Breast epithelium (tissue), 4 donors: ENCODE data around the gene LIME1. TPM values are rescaled to one million over a fixed set of nuclear protein-coding genes. Genes with fewer than 3 reads are reported as not detected.

Source experiments
- DNase-seq, 2 donors: peaks; one replicate each; pipeline ENCODE4 v3.0.0-alpha.2; 2019; ENCODE audit warnings: low spot score in 2 of 2
- H3K27ac ChIP-seq, 2 donors: fragments of 200-600 bp; sonication (generic) in 1 of 2; one replicate each; pipeline ENCODE4 v1.5.1; 2016 to 2019; ENCODE audit warnings: mild to moderate bottlenecking in 1 of 2
- H3K27me3 ChIP-seq, 2 donors: fragments of 200-600 bp; sonication (generic) in 1 of 2; one replicate each; pipeline versions ENCODE4 v1.5.1 to v1.6.0; 2017 to 2019; ENCODE audit warnings: control low read depth in 1 of 2, mild to moderate bottlenecking in 1 of 2
- H3K36me3 ChIP-seq: fragments of 200-600 bp; one replicate; pipeline ENCODE4 v1.5.1; 2019
- H3K4me1 ChIP-seq, 2 donors: fragments of 200-600 bp; sonication (generic); one replicate each; pipeline ENCODE4 v1.5.1; 2016 to 2019; ENCODE audit warnings: control low read depth in 1 of 2
- H3K4me3 ChIP-seq, 3 donors: fragments of 200-600 bp; sonication (generic); 1 replicate in 2 of 3; 2 replicates in 1 of 3; pipeline ENCODE4 v1.5.1; 2016 to 2019; ENCODE audit warnings: mild to moderate bottlenecking in 3 of 3, moderate library complexity in 2 of 3
- H3K9me3 ChIP-seq, 2 donors: fragments of 200-600 bp; sonication (generic) in 1 of 2; one replicate each; pipeline ENCODE4 v1.5.1; 2016 to 2019; ENCODE audit warnings: control low read depth in 1 of 2
- CTCF ChIP-seq, 3 donors: fragments of 450-650 bp; IDR thresholded peaks; one replicate each; pipeline ENCODE4 v1.5.1; 2016 to 2017; ENCODE audit warnings: antibody characterized with exemption in 3 of 3, mild to moderate bottlenecking in 3 of 3, moderate library complexity in 3 of 3
- POLR2A ChIP-seq: fragments of 450-650 bp; IDR thresholded peaks from one replicate; pipeline ENCODE4 v1.6.1; 2016; ENCODE audit warnings: antibody characterized with exemption, mild to moderate bottlenecking, moderate library complexity
- POLR2AphosphoS5 ChIP-seq, 3 donors: sonication (generic); formaldehyde crosslinking; IDR thresholded peaks; one replicate each; pipeline ENCODE4 v1.6.1; 2017; ENCODE audit warnings: antibody characterized with exemption in 3 of 3
- intact Hi-C: fragments of 100-400 bp; cut with DNase I; formaldehyde crosslinking; loops from one replicate; pipeline ENCODE4 v1.15.1; 2023; ENCODE audit warnings: low total_unique reads
- total RNA-seq, 3 donors: library from RNA; depleted of rRNA; stranded (reverse); fragments of >200 nt; gene quantifications; one replicate each; pipeline ENCODE4 v1.1.0, GENCODE V29; 2016

LIME1 gene
- total RNA-seq, 3 donors from 2014 or later = 7.0 to 16.7 (median 12.0) TPM

GRCh38 chr20:63740627-63741353, 4.3 kb downstream of the LIME1 start:
- DNase-seq = peak; percentile 90 to 95
- no peaks in the 10 kb centered on the region for H3K27me3 ChIP-seq
- no peaks in the 10 kb centered on the region for H3K36me3 ChIP-seq
- peak; percentile 25 for TF ChIP-seq POLR2A
- TF ChIP-seq CTCF (IDR thresholded peaks at IDR 0.05) = no peak
- TF ChIP-seq POLR2AphosphoS5 (IDR thresholded peaks at IDR 0.05) = peak; percentile 77 to 93 (median 80)
- H3K4me1 ChIP-seq = peaks cover 26 to 31% of the 10 kb centered on the region in 2 donors
- intact Hi-C loops = no loop called here
- peak overlapping the region; percentile 60 to 83 (median 61) for H3K4me3 ChIP-seq
- no peaks in the 10 kb centered on the region for H3K9me3 ChIP-seq
- peak overlapping the region; percentile 80 to 99 for H3K27ac ChIP-seq

- peak overlapping the region; percentile 80 to 99 for H3K27ac ChIP-seq
- intact Hi-C loops = no loop called here
- peaks cover 26 to 31% of the 10 kb centered on the region in 2 donors for H3K4me1 ChIP-seq
Observed at GRCh38 chr20:63741354-63741675, 4.9 kb downstream of the LIME1 start.

GRCh38 chr20:63741676-63742380, 5.4 kb downstream of the LIME1 start:
- TF ChIP-seq POLR2AphosphoS5 (IDR thresholded peaks at IDR 0.05) = no peak
- TF ChIP-seq CTCF (IDR thresholded peaks at IDR 0.05) = no peak
- no peak for TF ChIP-seq POLR2A
- intact Hi-C loops = no loop called here
- Histone ChIP-seq H3K36me3 (no peaks in the 10 kb centered on the region), H3K27ac (peak overlapping the region; percentile 80 to 99), H3K9me3 (no peaks in the 10 kb centered on the region), H3K27me3 (no peaks in the 10 kb centered on the region), H3K4me1 (peaks cover 26 to 31% of the 10 kb centered on the region in 2 donors), H3K4me3 (peak overlapping the region in 2 of 3 donors; percentile 60 to 83)
- no peak for DNase-seq

More at GRCh38 chr20:63741354-63741675, 4.9 kb downstream of the LIME1 start:
- no peaks in the 10 kb centered on the region for H3K27me3 ChIP-seq
- H3K36me3 ChIP-seq = no peaks in the 10 kb centered on the region
- H3K4me3 ChIP-seq = peak overlapping the region; percentile 60 to 83 (median 61)
- H3K9me3 ChIP-seq = no peaks in the 10 kb centered on the region
- TF ChIP-seq CTCF (IDR thresholded peaks at IDR 0.05) (no peak), POLR2AphosphoS5 (IDR thresholded peaks at IDR 0.05) (no peak), POLR2A (no peak)
- no peak for DNase-seq

GRCh38 chr20:63742381-63743024, 6.0 kb downstream of the LIME1 start:
- TF ChIP-seq CTCF (IDR thresholded peaks at IDR 0.05) = no peak
- no peak for TF ChIP-seq POLR2AphosphoS5 (IDR thresholded peaks at IDR 0.05)
- no peak for TF ChIP-seq POLR2A
- peak overlapping the region; percentile 13 to 99 for H3K27ac ChIP-seq
- no peak for DNase-seq
- H3K4me1 ChIP-seq = peaks cover 26 to 28% of the 10 kb centered on the region in 2 donors
- no peaks in the 10 kb centered on the region for H3K36me3 ChIP-seq
- H3K9me3 ChIP-seq = no peaks in the 10 kb centered on the region
- intact Hi-C loops = no loop called here
- no peaks in the 10 kb centered on the region for H3K27me3 ChIP-seq
- H3K4me3 ChIP-seq = no peak overlapping the region
